Measurements from ENCODE around the gene KRT82. TPM values are rescaled to one million over a fixed set of nuclear protein-coding genes. Genes with fewer than 3 reads are reported as not detected.

KRT82 gene
- total RNA-seq, 2 experiments from 2014 or later, result not detected

DNA sequence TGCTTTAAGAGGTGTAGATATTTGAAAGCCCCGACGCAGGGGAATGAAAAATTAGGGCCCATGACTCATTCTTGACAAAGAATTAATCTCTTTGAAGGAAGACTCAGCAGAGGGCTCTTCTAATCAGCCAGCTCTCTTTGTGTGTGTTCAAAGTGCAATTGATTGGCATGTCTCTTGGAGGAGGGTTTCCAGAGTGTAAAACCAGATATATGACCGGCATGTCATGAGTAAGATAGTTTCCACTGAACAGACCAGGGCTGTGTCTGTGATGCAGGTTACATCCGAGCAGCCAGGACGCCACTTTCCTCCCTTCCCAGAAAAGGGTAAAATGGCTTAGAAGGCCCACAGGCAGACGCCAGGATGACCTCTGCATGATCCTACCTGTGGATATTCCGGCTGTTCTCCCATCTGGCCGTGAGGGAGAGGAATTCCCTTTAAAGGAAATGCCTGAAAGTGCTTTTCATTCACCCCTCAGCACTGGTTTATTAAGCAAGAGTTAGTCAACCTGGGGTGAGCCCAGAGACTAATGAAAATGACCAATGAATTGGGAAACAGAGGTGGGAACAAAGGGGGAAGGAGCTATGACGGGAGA is 35.3 kb upstream of the KRT82 start:
- Mint-ChIP-seq H3K9me3 (ENCODE audit: insufficient read depth) (no peaks in the 10 kb centered on the region), H3K27ac (no peak overlapping the region), H3K27me3 (ENCODE audit: low read depth) (peaks cover 31% of the 10 kb centered on the region), H3K4me1 (ENCODE audit: low read depth) (peaks cover 2% of the 10 kb centered on the region), H3K4me3 (no peak overlapping the region), H3K36me3 (ENCODE audit: low read depth) (no peaks in the 10 kb centered on the region)
- no peak for DNase-seq
- ATAC-seq, result no peak
- ChIA-PET CTCF (interaction anchor here (1.9 kb wide), 1 partner anchor 429 kb away, joined by 4 read pairs; no protein-coding TSS in a partner anchor), POLR2A (no interaction called here)

DNA sequence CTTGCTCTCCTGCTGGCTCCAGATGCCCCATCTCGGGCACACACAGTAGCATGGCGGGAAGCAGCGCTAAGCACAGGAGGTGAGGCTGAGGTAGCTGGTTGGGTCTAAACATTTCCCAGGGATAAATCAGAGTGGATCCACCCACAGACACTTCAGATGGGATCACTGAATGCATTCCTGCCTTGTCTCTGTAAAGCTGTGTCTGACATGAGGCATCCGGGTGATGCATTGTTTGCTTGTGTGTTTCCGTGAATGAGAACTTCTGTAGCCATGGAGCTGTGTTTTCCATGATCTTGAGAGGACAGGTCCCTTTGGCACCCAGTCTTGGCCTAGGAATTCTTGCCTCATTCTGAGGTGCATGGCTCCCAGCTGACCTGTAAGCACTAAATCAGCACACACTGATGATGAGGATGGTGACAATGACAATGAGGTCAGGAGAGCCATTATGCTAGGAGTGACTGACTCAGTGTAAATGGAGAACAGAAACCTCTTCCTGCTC is 34.7 kb upstream of the KRT82 start:
- H3K4me1 Mint-ChIP-seq (ENCODE audit: low read depth), result no peaks in the 10 kb centered on the region
- no peak overlapping the region for H3K27ac Mint-ChIP-seq
- H3K9me3 Mint-ChIP-seq (ENCODE audit: insufficient read depth), result no peaks in the 10 kb centered on the region
- CTCF ChIA-PET, result interaction anchor here (1.9 kb wide), 1 partner anchor 430 kb away, joined by 4 read pairs; no protein-coding TSS in a partner anchor
- no peaks in the 10 kb centered on the region for H3K36me3 Mint-ChIP-seq (ENCODE audit: low read depth)
- H3K27me3 Mint-ChIP-seq (ENCODE audit: low read depth), result peaks cover 27% of the 10 kb centered on the region
- H3K4me3 Mint-ChIP-seq, result no peak overlapping the region
- DNase-seq (no peak), ATAC-seq (no peak)
- POLR2A ChIA-PET, result no interaction called here

- H3K4me1 Mint-ChIP-seq (ENCODE audit: low read depth), result no peaks in the 10 kb centered on the region
- CTCF ChIA-PET, result interaction anchor here (1.9 kb wide), 1 partner anchor 431 kb away, joined by 4 read pairs; no protein-coding TSS in a partner anchor
- no peak overlapping the region for H3K27ac Mint-ChIP-seq
- no peak overlapping the region for H3K4me3 Mint-ChIP-seq
- POLR2A ChIA-PET, result no interaction called here
- no peaks in the 10 kb centered on the region for H3K36me3 Mint-ChIP-seq (ENCODE audit: low read depth)
- no peak for DNase-seq
- H3K27me3 Mint-ChIP-seq (ENCODE audit: low read depth), result peaks cover 26% of the 10 kb centered on the region
- H3K9me3 Mint-ChIP-seq (ENCODE audit: insufficient read depth), result no peaks in the 10 kb centered on the region
- no peak for ATAC-seq
Observed at GRCh38 chr12:52439845-52440244, 33.7 kb upstream of the KRT82 start.

GRCh38 chr12:52439420-52439819 is 33.3 kb upstream of the KRT82 start:
- Mint-ChIP-seq H3K4me3 (no peak overlapping the region), H3K36me3 (ENCODE audit: low read depth) (no peaks in the 10 kb centered on the region), H3K4me1 (ENCODE audit: low read depth) (no peaks in the 10 kb centered on the region), H3K27me3 (ENCODE audit: low read depth) (peaks cover 23% of the 10 kb centered on the region), H3K27ac (no peak overlapping the region), H3K9me3 (ENCODE audit: insufficient read depth) (no peaks in the 10 kb centered on the region)
- DNase-seq (no peak), ATAC-seq (no peak)
- POLR2A ChIA-PET, result no interaction called here
- CTCF ChIA-PET, result interaction anchor here (1.9 kb wide), 1 partner anchor 431 kb away, joined by 4 read pairs; no protein-coding TSS in a partner anchor

DNA sequence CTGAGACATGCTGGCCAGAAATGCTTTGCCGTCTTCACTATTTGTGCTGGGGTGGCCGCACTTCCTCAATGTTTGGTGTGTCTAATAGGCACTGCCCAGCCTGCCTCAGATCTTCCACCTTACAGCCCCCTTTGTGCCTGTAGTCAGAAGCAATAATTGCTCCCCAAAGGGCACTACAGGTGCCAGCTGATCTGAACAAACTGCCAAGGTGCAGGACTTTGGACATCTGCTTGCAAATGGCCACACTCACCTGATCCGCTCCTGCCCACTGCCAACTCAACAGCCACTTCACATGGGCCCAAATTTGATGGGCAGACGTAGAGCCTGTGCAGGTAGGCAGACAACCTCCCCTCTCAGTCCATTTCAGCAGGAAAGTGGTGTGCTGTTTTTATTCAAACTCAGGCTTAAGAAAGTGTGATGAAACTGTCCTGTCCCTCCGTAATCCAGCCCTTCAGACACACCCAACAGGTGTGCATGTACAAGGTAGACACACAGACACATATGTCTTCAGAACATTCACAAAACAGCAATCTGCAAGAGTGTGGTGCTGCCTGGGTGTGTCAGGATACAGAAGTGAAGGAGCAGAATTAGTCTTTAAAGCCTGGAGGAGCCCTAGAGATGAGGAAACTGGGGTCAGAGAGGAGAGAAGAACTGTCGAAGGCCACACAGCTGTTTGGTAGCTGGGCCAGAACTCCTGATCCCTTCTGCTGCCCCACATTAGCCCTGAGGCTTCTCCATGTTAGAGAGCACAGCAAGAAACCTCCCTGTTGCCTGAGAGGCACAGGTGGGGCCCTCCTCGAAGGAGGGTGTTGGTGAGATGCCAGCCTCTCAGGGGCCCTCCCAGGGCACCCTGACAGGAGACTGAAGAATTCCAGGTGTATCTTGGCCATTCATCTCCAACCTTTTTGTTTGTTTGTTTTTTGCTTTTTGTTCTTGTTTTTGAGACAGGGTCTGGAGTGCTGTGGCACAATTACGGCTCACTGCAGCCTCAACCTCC is 32.5 kb upstream of the KRT82 start:
- Mint-ChIP-seq H3K27me3 (ENCODE audit: low read depth) (peaks cover 21% of the 10 kb centered on the region), H3K9me3 (ENCODE audit: insufficient read depth) (no peaks in the 10 kb centered on the region)
- POLR2A ChIA-PET, result no interaction called here

GRCh38 chr12:52437508-52437907 is 31.4 kb upstream of the KRT82 start:
- Mint-ChIP-seq H3K4me1 (ENCODE audit: low read depth) (no peaks in the 10 kb centered on the region), H3K27ac (no peak overlapping the region), H3K4me3 (no peak overlapping the region), H3K36me3 (ENCODE audit: low read depth) (no peaks in the 10 kb centered on the region), H3K9me3 (ENCODE audit: insufficient read depth) (no peaks in the 10 kb centered on the region), H3K27me3 (ENCODE audit: low read depth) (peaks cover 18% of the 10 kb centered on the region)
- DNase-seq (no peak), ATAC-seq (no peak)
- ChIA-PET CTCF (no interaction called here), POLR2A (no interaction called here)

More for the DNA sequence above, 32.5 kb upstream of the KRT82 start:
- no peak overlapping the region for H3K4me3 Mint-ChIP-seq
- DNase-seq (no peak), ATAC-seq (no peak)
- H3K27ac Mint-ChIP-seq, result no peak overlapping the region
- CTCF ChIA-PET, result no interaction called here
- H3K36me3 Mint-ChIP-seq (ENCODE audit: low read depth), result no peaks in the 10 kb centered on the region
- no peaks in the 10 kb centered on the region for H3K4me1 Mint-ChIP-seq (ENCODE audit: low read depth)

- no peaks in the 10 kb centered on the region for H3K9me3 Mint-ChIP-seq (ENCODE audit: insufficient read depth)
- H3K4me3 Mint-ChIP-seq, result no peak overlapping the region
- CTCF ChIA-PET, result no interaction called here
- ATAC-seq (no peak), DNase-seq (no peak)
- POLR2A ChIA-PET, result no interaction called here
- no peaks in the 10 kb centered on the region for H3K4me1 Mint-ChIP-seq (ENCODE audit: low read depth)
- H3K27me3 Mint-ChIP-seq (ENCODE audit: low read depth), result peaks cover 15% of the 10 kb centered on the region
- H3K27ac Mint-ChIP-seq, result no peak overlapping the region
- H3K36me3 Mint-ChIP-seq (ENCODE audit: low read depth), result no peaks in the 10 kb centered on the region
Observed at GRCh38 chr12:52436828-52437474, 30.8 kb upstream of the KRT82 start.

GRCh38 chr12:52436000-52436827 is 30.1 kb upstream of the KRT82 start:
- ATAC-seq (no peak), DNase-seq (no peak)
- POLR2A ChIA-PET, result no interaction called here
- Mint-ChIP-seq H3K27ac (no peak overlapping the region), H3K27me3 (ENCODE audit: low read depth) (peaks cover 14% of the 10 kb centered on the region), H3K9me3 (ENCODE audit: insufficient read depth) (no peaks in the 10 kb centered on the region), H3K4me3 (no peak overlapping the region), H3K4me1 (ENCODE audit: low read depth) (no peaks in the 10 kb centered on the region), H3K36me3 (ENCODE audit: low read depth) (no peaks in the 10 kb centered on the region)
- CTCF ChIA-PET, result no interaction called here

- peaks cover 13% of the 10 kb centered on the region for H3K27me3 Mint-ChIP-seq (ENCODE audit: low read depth)
- H3K4me3 Mint-ChIP-seq, result no peak overlapping the region
- ATAC-seq (no peak), DNase-seq (no peak)
- H3K27ac Mint-ChIP-seq, result no peak overlapping the region
- ChIA-PET CTCF (no interaction called here), POLR2A (no interaction called here)
- H3K4me1 Mint-ChIP-seq (ENCODE audit: low read depth), result no peaks in the 10 kb centered on the region
- H3K9me3 Mint-ChIP-seq (ENCODE audit: insufficient read depth), result no peaks in the 10 kb centered on the region
- H3K36me3 Mint-ChIP-seq (ENCODE audit: low read depth), result no peaks in the 10 kb centered on the region
Observed at GRCh38 chr12:52435659-52435999, 29.5 kb upstream of the KRT82 start.

GRCh38 chr12:52434760-52435530 is 28.8 kb upstream of the KRT82 start:
- peaks cover 15% of the 10 kb centered on the region for H3K27me3 Mint-ChIP-seq (ENCODE audit: low read depth)
- ATAC-seq, result no peak
- H3K27ac Mint-ChIP-seq, result no peak overlapping the region

More at GRCh38 chr12:52434760-52435530, 28.8 kb upstream of the KRT82 start:
- no peaks in the 10 kb centered on the region for H3K36me3 Mint-ChIP-seq (ENCODE audit: low read depth)
- H3K9me3 Mint-ChIP-seq (ENCODE audit: insufficient read depth), result no peaks in the 10 kb centered on the region
- DNase-seq, result no peak
- no peaks in the 10 kb centered on the region for H3K4me1 Mint-ChIP-seq (ENCODE audit: low read depth)
- POLR2A ChIA-PET, result no interaction called here
- no peak overlapping the region for H3K4me3 Mint-ChIP-seq
- CTCF ChIA-PET, result no interaction called here
